ENCODE data around the gene COL1A2.

Gene COL1A2

GRCh38 chr7:94439893-94440381 lies 45.2 kb downstream of the COL1A2 start:
- DNase-seq = no peak

DNA sequence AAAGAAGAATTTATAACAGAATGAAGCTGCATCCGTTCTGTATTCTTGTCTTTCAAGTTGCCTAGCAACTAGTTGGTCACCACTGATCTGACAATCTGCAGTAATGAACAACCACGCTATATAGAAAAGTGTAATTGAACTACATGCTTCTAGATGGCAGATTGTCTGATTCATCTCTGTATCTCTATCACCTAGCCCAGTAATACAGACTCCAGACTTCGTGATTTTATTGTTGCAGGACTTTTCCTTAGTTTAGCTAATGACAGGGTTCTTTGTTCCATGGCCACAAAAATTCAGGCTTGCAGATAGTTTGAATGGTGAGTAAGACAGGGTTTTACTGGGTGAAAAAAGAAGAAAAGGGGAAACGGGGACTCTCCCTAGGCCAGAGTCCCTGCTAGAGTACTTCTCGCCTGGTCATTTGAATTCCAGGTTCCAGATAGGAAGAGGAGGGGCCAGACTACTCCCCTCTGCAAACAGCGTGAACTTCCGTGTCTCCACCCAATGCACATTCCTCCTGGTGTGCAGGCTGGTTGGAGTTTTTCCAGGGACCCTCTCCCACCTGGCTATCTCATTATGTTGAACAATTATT lies 45.9 kb downstream of the COL1A2 start:
- DNase-seq = no peak

DNA sequence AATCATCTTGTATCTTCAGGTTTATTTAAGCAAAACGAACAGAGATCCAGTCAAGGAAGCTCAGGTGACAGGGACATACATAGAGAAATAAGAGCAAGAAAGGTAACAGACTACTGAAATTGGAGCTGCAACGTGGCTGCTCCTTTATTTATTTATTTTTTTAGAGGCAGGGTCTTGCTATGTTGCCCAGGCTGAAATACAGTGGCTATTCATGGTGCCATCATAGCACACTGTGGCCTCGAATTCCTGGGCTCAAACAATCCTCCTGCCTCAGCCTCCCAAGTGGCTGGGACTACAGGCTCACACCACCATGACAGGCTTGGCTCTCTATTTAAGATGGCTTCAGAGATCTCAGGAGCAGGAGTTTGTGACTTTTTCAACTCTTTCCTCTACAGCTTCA lies 46.4 kb downstream of the COL1A2 start:
- DNase-seq = no peak

GRCh38 chr7:94442639-94443038 lies 47.9 kb downstream of the COL1A2 start:
- DNase-seq = no peak

DNA sequence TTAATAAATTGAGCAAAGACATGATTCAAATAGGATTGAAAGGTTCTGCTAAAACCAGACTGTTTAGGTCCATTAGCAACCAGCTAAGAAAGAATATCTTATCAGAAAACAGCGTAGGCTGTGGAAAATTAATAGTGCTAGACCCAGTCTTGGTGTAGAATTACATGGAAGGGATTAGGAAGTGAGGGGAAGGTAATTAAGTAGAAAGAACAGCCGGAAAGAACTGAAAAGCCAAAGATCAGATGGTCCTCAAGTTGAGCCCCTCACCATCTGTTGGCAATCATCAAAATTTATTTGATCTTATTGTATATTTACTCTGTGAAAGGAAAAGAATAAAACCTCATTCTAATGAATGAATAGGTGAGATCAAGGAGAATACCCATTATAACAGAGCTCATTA lies 50.1 kb downstream of the COL1A2 start:
- DNase-seq = no peak

- no peak for DNase-seq
Measured at GRCh38 chr7:94445696-94446194, 51.0 kb downstream of the COL1A2 start.

DNA sequence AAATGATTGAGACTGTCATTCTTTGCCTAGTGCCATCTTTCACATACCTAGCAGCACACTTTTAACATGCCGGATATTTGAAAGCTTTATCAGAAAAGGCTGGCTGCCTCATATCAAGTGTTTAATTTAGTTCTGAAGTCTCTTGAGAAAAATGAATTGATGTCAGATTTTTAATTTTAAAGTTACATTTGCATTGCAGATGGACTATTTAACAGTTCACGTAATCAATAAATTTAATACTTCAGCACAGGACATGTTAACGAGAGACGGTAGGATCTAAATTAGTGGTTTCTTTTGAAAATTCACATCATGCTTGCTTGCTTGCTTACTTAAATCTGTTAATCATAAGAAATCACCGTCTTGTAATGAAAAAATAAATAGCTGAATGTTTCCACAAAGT lies 51.6 kb downstream of the COL1A2 start:
- DNase-seq = no peak

- DNase-seq = peak; percentile 56
Measured at GRCh38 chr7:94449151-94449725, 54.5 kb downstream of the COL1A2 start.

GRCh38 chr7:94450044-94450697 lies 55.5 kb downstream of the COL1A2 start:
- no peak for DNase-seq

DNA sequence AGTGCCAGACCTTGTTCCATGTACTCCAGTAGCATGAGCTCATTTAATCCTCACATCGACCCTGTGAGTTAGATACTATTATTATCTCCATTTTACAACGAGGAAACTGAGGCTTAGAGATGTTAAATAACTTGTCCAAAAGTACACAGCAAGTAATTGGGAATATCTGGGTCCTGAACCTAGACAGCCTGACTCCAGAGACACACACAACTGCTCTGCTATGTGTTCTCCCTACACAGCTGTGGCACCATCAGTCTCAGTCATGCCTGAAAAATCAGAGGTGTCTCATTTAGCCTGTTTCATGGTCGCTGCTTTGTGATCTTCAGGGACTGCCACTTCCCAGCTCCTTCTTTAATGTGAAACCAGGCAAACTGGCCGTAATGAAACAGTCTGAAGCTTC lies 56.5 kb downstream of the COL1A2 start:
- DNase-seq = no peak

- DNase-seq = no peak
Measured at GRCh38 chr7:94452239-94452638, 57.5 kb downstream of the COL1A2 start.

DNA sequence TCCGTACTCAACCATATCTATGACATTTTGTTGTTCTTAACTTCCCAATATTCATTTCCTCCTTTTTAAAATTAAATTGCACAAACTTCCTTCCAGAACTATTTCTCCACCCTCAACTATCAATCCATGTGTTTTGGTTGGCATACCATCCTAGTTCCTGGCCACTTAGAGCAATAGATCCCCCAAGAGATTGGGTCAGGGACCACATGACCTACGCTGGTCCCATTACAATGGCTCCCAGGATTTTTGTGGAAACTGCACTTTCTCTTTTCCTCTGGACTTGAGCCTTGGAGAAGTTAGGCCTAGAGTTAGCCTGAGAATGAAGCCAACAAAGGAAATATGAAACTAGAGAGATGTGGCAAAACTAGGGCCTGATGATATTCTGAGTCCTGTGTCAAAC lies 59.2 kb downstream of the COL1A2 start:
- no peak for DNase-seq

DNA sequence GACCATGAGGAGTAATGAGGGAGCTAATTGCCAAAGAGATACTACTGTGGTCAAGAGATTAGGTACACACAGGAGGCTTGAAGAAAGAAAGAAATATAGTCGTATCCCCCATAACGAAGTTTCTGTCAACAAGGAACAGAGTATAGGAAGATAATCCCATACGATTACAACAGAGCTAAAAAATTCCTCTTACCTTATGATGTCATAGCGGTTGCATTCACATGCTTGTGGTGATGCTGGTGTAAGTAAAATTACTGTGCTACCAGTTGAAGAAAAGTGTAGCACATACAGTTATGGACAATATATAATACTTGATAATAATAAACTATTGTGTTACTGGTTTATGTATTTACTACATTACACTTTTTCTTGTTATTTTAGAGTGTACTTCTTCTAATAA lies 63.3 kb downstream of the COL1A2 start:
- no peak for DNase-seq

- DNase-seq = no peak
Measured at GRCh38 chr7:94466516-94466915, 71.8 kb downstream of the COL1A2 start.

DNA sequence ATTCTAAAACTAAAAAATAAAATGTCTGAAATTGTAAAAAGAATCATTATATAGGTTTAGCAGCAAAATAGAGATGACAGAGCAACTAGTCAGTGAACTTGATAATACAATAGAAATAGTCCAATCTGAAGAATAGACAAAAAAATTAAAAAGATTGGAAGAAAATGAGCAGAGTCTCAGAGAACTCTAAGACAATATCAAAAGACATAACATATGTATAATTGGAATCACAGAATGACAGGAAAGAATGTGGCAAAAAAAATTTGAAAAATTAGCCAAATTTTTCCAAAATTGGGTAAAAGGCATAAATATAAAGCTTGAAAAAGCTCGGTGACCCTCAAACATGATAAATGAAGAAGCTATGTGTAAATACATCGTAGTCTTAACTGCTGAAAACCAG lies 76.9 kb downstream of the COL1A2 start:
- DNase-seq = no peak

DNA sequence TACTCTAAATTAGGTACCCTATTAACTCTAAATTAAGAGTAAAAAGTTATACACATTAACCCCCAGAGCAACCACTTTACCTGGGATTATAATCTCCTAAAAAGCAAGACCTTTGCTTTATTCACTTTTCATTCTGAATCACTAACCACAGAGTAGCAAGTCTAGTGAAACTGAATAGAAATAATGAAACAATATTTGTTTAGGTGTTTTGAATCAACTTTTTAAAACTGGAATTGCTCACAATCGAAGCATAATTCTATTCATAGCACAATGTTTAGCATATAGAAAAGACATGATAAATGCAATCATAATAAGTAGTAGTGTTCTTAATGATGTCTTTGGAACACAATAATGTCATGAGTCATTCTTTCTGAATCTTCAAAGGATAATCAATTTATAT lies 77.9 kb downstream of the COL1A2 start:
- no peak for DNase-seq

GRCh38 chr7:94476251-94476840 lies 81.7 kb downstream of the COL1A2 start:
- DNase-seq = no peak

DNA sequence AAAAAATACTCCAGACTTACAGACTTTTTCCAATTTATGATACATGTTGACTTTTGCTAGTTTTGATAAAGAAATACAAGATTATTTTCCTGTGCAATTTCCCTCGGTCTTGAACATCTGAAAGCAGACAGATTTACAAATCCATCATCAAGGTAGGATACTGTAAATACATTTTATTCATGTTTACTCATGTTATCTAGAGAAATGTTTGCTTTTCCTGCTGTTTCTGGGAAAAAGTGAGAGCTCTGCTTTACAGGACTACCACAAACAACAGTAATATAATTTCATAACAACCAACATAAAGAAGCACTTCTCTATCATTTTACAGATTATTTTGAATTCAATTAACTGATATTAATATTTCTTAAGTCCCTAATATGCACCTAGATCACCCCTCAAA lies 83.2 kb downstream of the COL1A2 start:
- DNase-seq = no peak

GRCh38 chr7:94478648-94479214 lies 84.0 kb downstream of the COL1A2 start:
- DNase-seq = no peak

Measured in NCI-H1694 (cell line).